ENCODE measurements around the gene UBB.

The UBB gene

DNA sequence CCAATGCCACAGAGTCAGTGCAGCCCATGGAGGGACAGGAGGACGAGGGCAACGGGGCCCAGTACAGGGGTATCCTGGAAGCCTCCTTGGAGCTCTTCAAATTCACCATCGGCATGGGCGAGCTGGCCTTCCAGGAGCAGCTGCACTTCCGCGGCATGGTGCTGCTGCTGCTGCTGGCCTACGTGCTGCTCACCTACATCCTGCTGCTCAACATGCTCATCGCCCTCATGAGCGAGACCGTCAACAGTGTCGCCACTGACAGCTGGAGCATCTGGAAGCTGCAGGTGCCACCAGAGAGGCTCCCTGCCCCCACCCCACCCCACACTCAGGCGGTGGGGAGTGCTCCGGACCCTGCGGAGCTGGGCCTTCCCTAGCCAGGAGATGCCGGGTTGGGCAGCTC is 51.1 kb downstream of the UBB start:
- no peaks in the 10 kb centered on the region for H3K27me3 ChIP-seq (ENCODE audit: insufficient read depth, low read length, poor library complexity, severe bottlenecking)
- no peaks in the 10 kb centered on the region for H3K4me1 ChIP-seq (ENCODE audit: insufficient read depth, low read length, poor library complexity, severe bottlenecking)
- no peaks in the 10 kb centered on the region for H3F3A ChIP-seq (ENCODE audit: low read depth)
- TF ChIP-seq EZH2phosphoT487 (IDR thresholded peaks at IDR 0.05; ENCODE audit: borderline replicate concordance) (no peak), CTCF (conservative IDR thresholded peaks at IDR 0.05; ENCODE audit: low read length) (no peak)
- H3K4me2 ChIP-seq (ENCODE audit: low read depth, low read length, poor library complexity, severe bottlenecking), result no peak overlapping the region
- H3K79me2 ChIP-seq (ENCODE audit: insufficient read depth, low read length), result no peaks in the 10 kb centered on the region
- H3K4me3 ChIP-seq (ENCODE audit: low read length, poor library complexity, severe bottlenecking), result no peak overlapping the region
- H4K20me1 ChIP-seq (ENCODE audit: insufficient read depth, low read length, poor library complexity, severe bottlenecking), result no peaks in the 10 kb centered on the region
- H3K9me2 ChIP-seq (replicated peaks; ENCODE audit: low read depth, low read length), result no peaks in the 10 kb centered on the region
- H3K36me3 ChIP-seq (ENCODE audit: insufficient read depth, low read length), result peaks cover 17% of the 10 kb centered on the region; the same call in 1 of the 2 replicates
- H3K9me3 ChIP-seq (ENCODE audit: insufficient read depth, low read depth, low read length), result no peaks in the 10 kb centered on the region
- H2AFZ ChIP-seq (ENCODE audit: low read length), result no peak overlapping the region
- H3K9ac ChIP-seq (ENCODE audit: low read depth, low read length, poor library complexity, severe bottlenecking), result no peak overlapping the region
